ENCODE measurements around the gene CCDC187.

- TF ChIP-seq, protein P1, sequence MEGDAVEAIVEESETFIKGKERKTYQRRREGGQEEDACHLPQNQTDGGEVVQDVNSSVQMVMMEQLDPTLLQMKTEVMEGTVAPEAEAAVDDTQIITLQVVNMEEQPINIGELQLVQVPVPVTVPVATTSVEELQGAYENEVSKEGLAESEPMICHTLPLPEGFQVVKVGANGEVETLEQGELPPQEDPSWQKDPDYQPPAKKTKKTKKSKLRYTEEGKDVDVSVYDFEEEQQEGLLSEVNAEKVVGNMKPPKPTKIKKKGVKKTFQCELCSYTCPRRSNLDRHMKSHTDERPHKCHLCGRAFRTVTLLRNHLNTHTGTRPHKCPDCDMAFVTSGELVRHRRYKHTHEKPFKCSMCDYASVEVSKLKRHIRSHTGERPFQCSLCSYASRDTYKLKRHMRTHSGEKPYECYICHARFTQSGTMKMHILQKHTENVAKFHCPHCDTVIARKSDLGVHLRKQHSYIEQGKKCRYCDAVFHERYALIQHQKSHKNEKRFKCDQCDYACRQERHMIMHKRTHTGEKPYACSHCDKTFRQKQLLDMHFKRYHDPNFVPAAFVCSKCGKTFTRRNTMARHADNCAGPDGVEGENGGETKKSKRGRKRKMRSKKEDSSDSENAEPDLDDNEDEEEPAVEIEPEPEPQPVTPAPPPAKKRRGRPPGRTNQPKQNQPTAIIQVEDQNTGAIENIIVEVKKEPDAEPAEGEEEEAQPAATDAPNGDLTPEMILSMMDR (optimal IDR thresholded peaks at IDR 0.05 in 1 of 3, IDR thresholded peaks at IDR 0.05 in 1 of 3, conservative IDR thresholded peaks at IDR 0.05 in 1 of 3; ENCODE audit: extremely low read depth in 1 of 3, insufficient read depth in 2 of 3, low read length in 3 of 3) = no peak
- TF ChIP-seq EZH2 (IDR thresholded peaks at IDR 0.05; ENCODE audit: low read length) = peak; percentile 76
Observed at GRCh38 chr9:136203408-136204144, 100.3 kb downstream of the CCDC187 start.
